Ishikawa (cell line): Measurements from ENCODE around the gene ALDH18A1.

Experiments used
- CEBPB ChIP-seq: IDR thresholded peaks from 2 replicates; pipeline ENCODE4 v1.6.1; 2012
- EP300 ChIP-seq: IDR thresholded peaks from 2 replicates; pipeline ENCODE4 v1.6.1; 2012; ENCODE audit warnings: borderline replicate concordance
- NFIC ChIP-seq: IDR thresholded peaks from 2 replicates; pipeline ENCODE4 v1.6.1; 2012
- YY1 ChIP-seq: IDR thresholded peaks from 2 replicates; pipeline ENCODE4 v1.6.1; 2012; ENCODE audit warnings: low read depth

DNA sequence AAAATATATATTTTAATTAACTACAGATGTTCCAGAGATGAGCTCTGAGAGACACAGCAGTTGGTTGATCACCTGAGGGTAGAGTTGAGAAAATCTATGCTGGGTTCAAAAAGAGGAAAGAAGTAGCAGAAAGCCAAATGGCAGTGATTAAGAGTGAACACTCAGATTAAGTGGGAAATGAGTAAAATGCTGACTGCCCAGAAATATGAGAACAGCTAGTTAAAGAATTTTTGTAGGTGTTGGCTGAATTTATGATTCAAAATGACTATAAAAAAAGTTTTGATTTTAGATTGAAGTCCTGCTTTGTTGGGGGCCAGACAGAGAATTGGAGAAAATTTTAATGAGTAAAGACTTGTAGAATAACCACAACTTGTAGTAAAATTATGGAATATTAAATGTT lies 27.5 kb upstream of the ALDH18A1 start:
- no peak for TF ChIP-seq NFIC
- TF ChIP-seq EP300: no peak
- TF ChIP-seq YY1: no peak
- TF ChIP-seq CEBPB: no peak
